Colon (tissue), 2 donors: ENCODE data around the gene STX8.
"Not testable (repeated sequence)": the region's sequence is repeated elsewhere in the genome, so short reads cannot be mapped to it uniquely, and the experiment has no call there.

Experiments used
- FAIRE-seq: peaks from 2 replicates; lab custom pipeline; 2012; peaks lifted over from hg19 to GRCh38; lab: Jason Lieb, UNC
- donor health status: control.
- donor health status: control.

STX8 gene, protein sequence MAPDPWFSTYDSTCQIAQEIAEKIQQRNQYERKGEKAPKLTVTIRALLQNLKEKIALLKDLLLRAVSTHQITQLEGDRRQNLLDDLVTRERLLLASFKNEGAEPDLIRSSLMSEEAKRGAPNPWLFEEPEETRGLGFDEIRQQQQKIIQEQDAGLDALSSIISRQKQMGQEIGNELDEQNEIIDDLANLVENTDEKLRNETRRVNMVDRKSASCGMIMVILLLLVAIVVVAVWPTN

GRCh38 chr17:9575381-9576101, at the start of gene STX8:
Gene STX8, minus strand, starts transcription at chr17:9575820. Its CDS starts 12 bp downstream, at chr17:9575808.
- no peak for FAIRE-seq

GRCh38 chr17:9622961-9623360, 47.3 kb upstream of the STX8 start:
- FAIRE-seq = no peak

GRCh38 chr17:9615486-9615885, 39.9 kb upstream of the STX8 start:
- no peak for FAIRE-seq

DNA sequence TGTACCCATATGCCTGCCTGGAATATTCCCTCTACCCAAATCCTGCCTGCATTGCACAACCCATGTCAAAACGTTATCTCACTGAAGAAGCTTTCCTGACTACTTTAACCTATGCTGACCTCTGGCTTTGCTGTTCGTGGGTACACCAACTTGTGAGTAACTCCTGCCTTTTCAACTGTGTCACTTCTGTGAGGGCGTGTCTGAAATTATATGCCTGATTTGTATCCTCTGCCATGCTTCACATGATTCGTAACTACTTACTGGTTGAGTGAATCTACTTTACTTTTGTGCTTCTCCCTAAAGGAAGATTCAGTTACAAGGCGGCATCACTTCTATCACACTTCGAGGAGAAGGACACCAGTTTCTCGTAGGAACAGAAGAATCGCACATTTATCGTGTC, 36.4 kb upstream of the STX8 start:
- no peak for FAIRE-seq

DNA sequence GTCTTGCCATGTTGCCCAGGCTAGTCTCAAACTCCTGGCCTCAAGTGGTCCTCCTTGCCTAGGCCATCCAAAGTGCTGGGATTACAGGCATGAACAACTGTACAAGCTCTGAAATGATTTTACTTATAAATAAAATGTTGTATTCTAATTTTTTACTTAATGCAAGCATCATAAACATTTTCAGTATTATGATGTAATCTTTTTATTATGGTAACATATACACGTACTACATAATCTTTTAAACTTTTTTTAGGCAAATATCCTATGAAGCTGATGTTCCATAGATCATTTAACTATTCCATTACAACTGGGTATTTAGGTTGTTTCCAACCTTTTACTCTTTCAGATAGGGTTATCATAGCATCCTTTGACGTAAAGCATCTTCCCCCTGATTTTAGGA, 35.9 kb upstream of the STX8 start:
- no peak for FAIRE-seq

DNA sequence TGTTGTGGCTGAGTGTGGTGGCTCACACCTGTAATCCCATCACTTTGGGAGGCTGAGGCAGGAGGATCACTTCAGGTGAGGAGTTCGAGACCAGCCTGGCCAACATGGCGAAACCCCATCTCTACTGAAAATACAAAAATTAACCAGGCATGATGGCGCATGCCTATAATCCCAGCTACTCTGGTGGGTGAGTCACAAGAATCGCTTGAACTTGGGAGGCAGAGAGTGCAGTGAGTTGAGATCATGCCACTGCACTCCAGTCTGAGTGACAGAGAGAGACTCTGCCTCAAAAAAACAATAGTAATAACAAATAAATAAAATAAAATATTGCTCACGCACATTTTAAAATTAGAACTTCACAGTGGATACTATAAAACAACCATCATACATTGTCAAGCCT, 31.4 kb upstream of the STX8 start:
- not testable (repeated sequence) for FAIRE-seq

DNA sequence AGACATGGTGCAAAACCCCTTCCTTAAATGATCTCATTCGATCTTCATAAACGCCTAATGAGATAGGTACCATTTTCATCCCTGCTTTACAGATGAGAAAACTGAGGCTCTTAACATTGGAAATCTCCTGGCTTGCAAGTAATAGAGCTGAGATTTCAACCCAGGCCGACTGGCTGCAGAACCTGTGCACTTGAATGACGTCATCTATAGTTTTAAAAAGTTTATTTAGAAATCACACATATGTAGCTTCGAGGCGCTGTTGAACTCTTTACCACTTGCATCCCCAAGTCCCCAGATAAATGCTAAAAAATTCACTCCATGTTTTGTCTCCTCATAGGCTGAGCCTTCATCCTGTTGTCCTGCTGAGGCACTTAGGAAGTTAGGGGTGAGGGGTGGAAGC, 30.8 kb upstream of the STX8 start:
- FAIRE-seq = no peak

GRCh38 chr17:9604583-9604982, 29.0 kb upstream of the STX8 start:
- not testable (repeated sequence) for FAIRE-seq

DNA sequence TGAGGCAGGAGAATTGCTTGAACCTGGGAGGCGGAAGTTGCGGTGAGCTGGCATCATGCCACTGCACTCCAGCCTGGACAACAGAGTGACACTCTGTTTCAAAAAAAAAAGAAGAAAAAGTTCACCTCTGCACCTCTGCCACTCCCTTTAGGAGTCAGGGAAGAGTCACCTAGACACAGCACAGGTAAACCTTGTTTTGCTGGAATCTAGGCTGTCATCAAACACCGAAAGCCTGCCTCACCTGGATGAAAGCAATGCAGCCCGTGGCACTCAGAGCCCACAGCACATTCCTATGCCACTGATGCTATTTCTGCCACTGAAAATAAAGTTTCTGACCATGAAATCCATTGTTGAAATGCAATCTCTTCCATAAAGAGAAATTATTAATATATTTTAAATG, 23.0 kb upstream of the STX8 start:
- no peak for FAIRE-seq

- not testable (repeated sequence) for FAIRE-seq
Observed at GRCh38 chr17:9597638-9598037, 22.0 kb upstream of the STX8 start.

- FAIRE-seq = no peak
Observed at GRCh38 chr17:9594065-9594464, 18.4 kb upstream of the STX8 start.

- no peak for FAIRE-seq
Observed at GRCh38 chr17:9587969-9588656, 12.5 kb upstream of the STX8 start.

DNA sequence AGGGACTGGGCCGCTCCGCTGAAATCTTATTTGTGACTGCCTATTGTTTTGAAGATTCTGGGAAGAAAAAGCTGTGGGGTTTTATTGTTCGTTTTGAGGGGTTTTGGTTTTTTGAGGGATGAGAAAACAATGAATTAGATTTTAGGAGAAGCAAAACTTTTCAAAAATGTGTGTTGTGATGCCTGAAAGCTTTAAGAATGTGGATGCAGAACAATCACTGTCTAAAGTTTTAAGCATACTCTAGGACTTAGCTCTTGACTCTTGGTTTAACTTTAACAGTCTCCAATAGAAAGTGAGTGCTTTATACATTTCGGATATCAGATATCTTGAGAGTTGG, 1.7 kb upstream of the STX8 start:
- no peak for FAIRE-seq

- no peak for FAIRE-seq
Observed at GRCh38 chr17:9576521-9577372, 1.1 kb upstream of the STX8 start, which contains the start of gene CFAP52. Gene CFAP52, plus strand, starts transcription at chr17:9576642. Its CDS starts 54 bp downstream, at chr17:9576696.

GRCh38 chr17:9571201-9571600, 4.4 kb downstream of the STX8 start:
- no peak for FAIRE-seq

- FAIRE-seq = no peak
Observed at GRCh38 chr17:9568957-9569588, 6.5 kb downstream of the STX8 start.

DNA sequence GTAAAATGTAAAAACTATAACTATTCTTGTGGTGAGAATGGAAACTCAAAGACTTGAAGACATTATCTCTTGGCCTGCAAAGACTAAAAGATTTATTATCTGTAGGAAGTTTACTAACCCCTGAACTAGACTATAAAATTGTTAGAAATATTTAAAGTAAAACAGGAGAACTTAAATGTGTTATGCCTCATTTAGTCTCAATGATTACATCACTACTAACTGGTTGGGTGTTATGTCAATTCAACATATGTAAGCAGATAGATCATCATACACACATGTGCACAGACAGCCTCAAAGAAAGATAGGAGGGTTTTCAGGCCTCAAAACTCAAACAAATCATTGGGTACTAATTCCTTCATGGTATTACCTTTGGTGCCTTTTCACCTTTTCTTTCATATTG, 7.6 kb downstream of the STX8 start:
- no peak for FAIRE-seq

DNA sequence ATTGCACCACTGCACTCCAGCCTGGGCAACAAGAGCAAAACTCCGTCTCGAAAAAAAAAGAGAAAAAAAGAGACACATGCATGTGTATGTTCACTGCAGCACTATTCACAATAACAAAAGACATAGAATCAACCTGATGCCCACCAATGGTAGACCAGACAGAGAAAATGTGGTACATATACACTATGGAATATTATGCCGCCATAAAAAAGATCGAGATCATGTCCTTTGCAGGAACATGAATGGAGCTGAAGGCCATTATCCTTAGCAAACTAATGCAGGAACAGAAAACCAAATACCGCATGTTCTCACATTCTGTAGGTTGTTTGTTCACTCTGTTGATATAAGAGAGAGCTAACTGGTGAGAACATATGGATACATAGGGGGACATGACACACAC, 8.9 kb downstream of the STX8 start:
- FAIRE-seq = not testable (repeated sequence)

GRCh38 chr17:9566067-9566466, 9.6 kb downstream of the STX8 start:
- FAIRE-seq = no peak

DNA sequence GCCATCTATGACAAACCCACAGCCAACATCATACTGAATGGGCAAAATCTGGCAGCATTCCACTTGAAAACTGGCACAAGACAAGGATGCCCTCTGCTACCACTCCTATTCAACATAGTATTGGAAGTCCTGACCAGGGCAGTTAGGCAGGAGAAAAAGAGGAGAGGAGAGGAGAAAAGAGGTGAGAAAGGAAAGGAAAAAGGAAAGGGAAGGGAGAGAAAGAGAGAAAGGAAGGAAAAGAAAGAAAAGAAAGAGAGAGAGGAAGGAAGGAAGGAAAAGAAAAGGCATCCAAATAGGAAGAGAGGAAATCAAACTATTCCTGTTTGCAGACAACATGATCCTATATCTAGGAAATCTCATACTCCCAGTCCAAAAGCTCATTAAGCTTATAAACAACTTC, 11.5 kb downstream of the STX8 start:
- no peak for FAIRE-seq

DNA sequence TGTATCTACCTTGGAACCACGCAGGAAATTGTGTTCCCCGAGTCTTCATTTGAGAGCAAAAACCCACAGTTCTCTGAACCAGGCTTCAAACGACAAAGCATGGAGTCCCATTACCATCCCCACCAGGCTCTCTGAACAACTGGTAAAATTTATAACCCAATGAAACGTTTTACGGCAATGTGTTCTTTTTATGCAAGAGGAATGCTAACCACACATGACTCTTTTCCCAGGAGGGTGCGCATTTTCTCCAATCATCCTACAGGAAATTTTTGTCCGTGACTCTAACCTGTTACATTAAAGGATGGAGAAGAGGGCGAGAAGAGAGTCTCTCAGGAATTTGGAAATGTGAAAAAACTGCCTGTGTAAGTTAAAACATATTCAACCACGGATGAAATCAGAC, 17.8 kb downstream of the STX8 start:
- no peak for FAIRE-seq

DNA sequence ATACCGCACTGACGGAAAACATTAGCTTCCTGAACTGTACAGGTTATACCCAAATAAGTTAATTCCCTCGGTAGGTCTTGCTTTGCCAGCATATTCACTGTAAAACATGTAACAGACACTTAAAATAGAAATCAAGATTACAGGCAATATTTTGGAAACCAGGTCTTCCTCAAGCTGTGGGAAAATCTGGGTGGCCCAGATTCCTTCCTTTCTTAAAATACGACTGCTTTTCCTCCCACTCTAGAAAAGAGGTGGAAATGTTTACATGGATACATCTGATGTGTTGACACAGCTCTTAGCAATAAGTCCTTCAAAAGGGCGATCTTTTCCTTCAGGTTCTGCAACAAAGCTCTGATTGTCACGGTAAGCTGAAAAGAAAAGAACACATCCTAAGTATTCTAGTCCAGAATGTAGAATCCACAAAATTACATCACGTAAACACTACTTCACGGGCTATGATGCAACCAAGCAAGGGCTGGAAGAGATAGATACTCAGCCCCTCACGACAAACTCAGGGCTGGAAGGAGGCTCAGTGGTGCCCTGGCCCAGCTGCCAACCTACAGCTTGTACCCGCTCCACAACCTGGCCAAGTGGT, 18.4 kb downstream of the STX8 start:
- FAIRE-seq = no peak
